ENCODE data around the gene ATRNL1.

The ATRNL1 gene

DNA sequence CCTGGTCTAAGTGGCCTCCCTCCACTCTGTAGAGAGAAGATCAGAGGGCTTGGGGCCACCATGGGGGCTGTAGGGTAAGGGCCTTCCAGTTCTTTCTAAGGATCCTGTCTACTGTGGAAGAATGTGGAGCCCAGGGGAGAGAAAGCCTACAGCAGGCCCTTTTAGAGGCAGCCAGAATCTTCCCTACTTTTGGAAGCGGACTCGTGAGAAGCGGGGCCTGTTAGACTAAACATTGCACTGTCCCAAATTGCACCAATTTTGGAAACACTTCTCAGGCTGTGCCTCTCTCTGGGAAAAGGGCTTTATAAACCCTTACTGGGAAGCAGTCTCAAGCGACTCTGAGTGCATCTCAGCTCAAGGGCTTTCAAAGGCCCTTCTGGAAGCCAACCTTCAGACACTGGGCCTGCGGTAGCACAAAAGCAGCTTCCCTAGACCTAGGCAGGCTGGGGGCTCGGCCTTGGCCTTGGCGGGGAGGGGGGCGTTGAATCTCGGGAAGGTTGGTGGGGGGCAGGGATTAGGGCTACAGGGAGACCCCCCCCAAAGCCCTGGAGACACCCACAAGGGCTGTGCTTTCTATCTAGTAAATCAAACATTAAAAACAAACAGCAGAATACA lies 881.8 kb downstream of the ATRNL1 start:
- no peaks in the 10 kb centered on the region for H3K9me3 ChIP-seq (ENCODE audit: control insufficient read depth, low read length)
- H3K27ac ChIP-seq (ENCODE audit: insufficient read depth, low read depth, low read length, poor library complexity, severe bottlenecking), result no peak overlapping the region
- no peak overlapping the region for H3K4me3 ChIP-seq (ENCODE audit: insufficient read depth, low read depth, low read length)
- WGBS, 2 experiments, result 67 to 68% methylated on average over 9 of the region's 9 CpGs
- H3K27me3 ChIP-seq (ENCODE audit: control insufficient read depth, insufficient read depth, low read length, poor library complexity, severe bottlenecking), result no peaks in the 10 kb centered on the region
- H3K36me3 ChIP-seq (ENCODE audit: control insufficient read depth, insufficient read depth, low read length), result no peaks in the 10 kb centered on the region
- no peaks in the 10 kb centered on the region for H3K4me1 ChIP-seq (ENCODE audit: control insufficient read depth, insufficient read depth, low read length)

DNA sequence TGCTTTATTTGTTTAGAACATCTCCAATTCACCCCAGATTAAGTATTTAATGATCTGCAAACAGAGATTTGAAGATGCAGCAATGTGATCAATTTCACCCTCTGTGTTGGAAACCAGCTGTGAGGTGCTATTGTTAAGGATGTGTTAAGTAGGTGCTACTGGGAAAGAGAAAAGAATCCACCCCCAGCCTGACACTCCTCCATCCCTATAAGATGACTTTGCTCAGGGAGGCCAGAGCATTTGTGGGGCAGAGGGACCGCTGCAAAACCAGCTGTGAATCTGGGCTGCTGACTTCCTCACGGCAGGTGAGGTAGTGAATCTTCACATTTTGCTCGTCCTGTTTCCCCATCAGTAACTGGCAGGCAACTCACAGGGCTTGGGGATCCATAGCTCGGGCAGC lies 882.3 kb downstream of the ATRNL1 start:
- Histone ChIP-seq H3K27ac (ENCODE audit: insufficient read depth, low read depth, low read length, poor library complexity, severe bottlenecking) (no peak overlapping the region), H3K36me3 (ENCODE audit: control insufficient read depth, insufficient read depth, low read length) (no peaks in the 10 kb centered on the region), H3K27me3 (ENCODE audit: control insufficient read depth, insufficient read depth, low read length, poor library complexity, severe bottlenecking) (no peaks in the 10 kb centered on the region), H3K4me3 (ENCODE audit: insufficient read depth, low read depth, low read length) (no peak overlapping the region), H3K9me3 (ENCODE audit: control insufficient read depth, low read length) (no peaks in the 10 kb centered on the region), H3K4me1 (ENCODE audit: control insufficient read depth, insufficient read depth, low read length) (no peaks in the 10 kb centered on the region)
- 30 to 37% methylated on average over 4 of the region's 4 CpGs for WGBS, 2 experiments

- no peaks in the 10 kb centered on the region for H3K4me1 ChIP-seq (ENCODE audit: control insufficient read depth, insufficient read depth, low read length)
- no peaks in the 10 kb centered on the region for H3K27me3 ChIP-seq (ENCODE audit: control insufficient read depth, insufficient read depth, low read length, poor library complexity, severe bottlenecking)
- H3K27ac ChIP-seq (ENCODE audit: insufficient read depth, low read depth, low read length, poor library complexity, severe bottlenecking), result no peak overlapping the region
- 80 to 85% methylated on average over 5 of the region's 5 CpGs for WGBS, 2 experiments
- no peaks in the 10 kb centered on the region for H3K9me3 ChIP-seq (ENCODE audit: control insufficient read depth, low read length)
- no peak overlapping the region for H3K4me3 ChIP-seq (ENCODE audit: insufficient read depth, low read depth, low read length)
- H3K36me3 ChIP-seq (ENCODE audit: control insufficient read depth, insufficient read depth, low read length), result no peaks in the 10 kb centered on the region
Measured at GRCh38 chr10:115976342-115976741, 883.2 kb downstream of the ATRNL1 start.

DNA sequence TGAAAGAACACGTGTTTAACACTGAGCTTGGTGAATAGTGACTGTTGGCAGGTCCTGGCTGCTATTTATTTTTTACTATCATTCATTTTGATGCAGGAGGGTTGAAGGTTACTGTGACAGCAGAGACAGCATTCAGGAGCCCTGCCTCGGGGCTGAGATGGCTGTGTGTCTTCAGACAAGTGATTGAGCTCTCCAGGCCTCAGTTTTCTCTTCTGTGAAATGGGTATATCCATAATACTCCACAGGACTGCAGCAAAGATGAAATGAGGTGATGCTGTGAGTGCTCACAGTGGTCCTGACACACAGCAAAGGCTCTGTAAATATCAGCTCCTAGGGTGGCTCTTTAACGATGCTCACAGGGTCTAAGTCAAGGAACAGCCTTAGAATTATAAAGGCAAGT lies 884.7 kb downstream of the ATRNL1 start:
- WGBS, 2 experiments, result 86 to 98% methylated on average over 3 of the region's 3 CpGs
- no peak overlapping the region for H3K4me3 ChIP-seq (ENCODE audit: insufficient read depth, low read depth, low read length)
- H3K9me3 ChIP-seq (ENCODE audit: control insufficient read depth, low read length), result no peaks in the 10 kb centered on the region
- H3K4me1 ChIP-seq (ENCODE audit: control insufficient read depth, insufficient read depth, low read length), result no peaks in the 10 kb centered on the region
- H3K36me3 ChIP-seq (ENCODE audit: control insufficient read depth, insufficient read depth, low read length), result no peaks in the 10 kb centered on the region
- H3K27me3 ChIP-seq (ENCODE audit: control insufficient read depth, insufficient read depth, low read length, poor library complexity, severe bottlenecking), result no peaks in the 10 kb centered on the region
- no peak overlapping the region for H3K27ac ChIP-seq (ENCODE audit: insufficient read depth, low read depth, low read length, poor library complexity, severe bottlenecking)

DNA sequence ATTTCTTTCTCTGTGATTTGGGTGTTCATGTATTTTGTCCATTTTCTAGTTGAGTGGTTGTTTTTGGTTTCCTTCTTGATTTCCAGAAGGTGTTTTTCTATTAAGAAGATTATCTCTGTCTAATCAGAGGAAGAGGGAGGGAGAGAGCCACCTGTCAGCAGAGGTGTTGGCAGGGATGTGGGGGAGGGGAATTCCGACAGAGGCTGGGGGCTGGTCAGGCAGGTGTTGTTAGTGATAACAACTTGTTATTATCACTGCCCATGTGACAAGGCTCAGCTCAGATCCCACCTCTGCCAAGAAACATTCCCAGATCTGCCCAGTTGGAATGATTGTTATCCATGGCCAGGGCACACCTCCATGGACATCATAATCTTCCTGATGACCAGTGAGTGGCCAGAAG lies 886.4 kb downstream of the ATRNL1 start:
- WGBS, 2 experiments, result 92 to 94% methylated on average over 1 of the region's 1 CpG
- Histone ChIP-seq H3K27me3 (ENCODE audit: control insufficient read depth, insufficient read depth, low read length, poor library complexity, severe bottlenecking) (no peaks in the 10 kb centered on the region), H3K4me3 (ENCODE audit: insufficient read depth, low read depth, low read length) (no peak overlapping the region)

GRCh38 chr10:115980470-115980869 lies 887.3 kb downstream of the ATRNL1 start:
- no peak overlapping the region for H3K27ac ChIP-seq (ENCODE audit: insufficient read depth, low read depth, low read length, poor library complexity, severe bottlenecking)
- no peaks in the 10 kb centered on the region for H3K9me3 ChIP-seq (ENCODE audit: control insufficient read depth, low read length)
- no peaks in the 10 kb centered on the region for H3K36me3 ChIP-seq (ENCODE audit: control insufficient read depth, insufficient read depth, low read length)
- H3K4me3 ChIP-seq (ENCODE audit: insufficient read depth, low read depth, low read length), result no peak overlapping the region
- H3K27me3 ChIP-seq (ENCODE audit: control insufficient read depth, insufficient read depth, low read length, poor library complexity, severe bottlenecking), result no peaks in the 10 kb centered on the region
- WGBS, 2 experiments, result 90 to 91% methylated on average over 2 of the region's 2 CpGs
- H3K4me1 ChIP-seq (ENCODE audit: control insufficient read depth, insufficient read depth, low read length), result no peaks in the 10 kb centered on the region

More for the DNA sequence above, 886.4 kb downstream of the ATRNL1 start:
- H3K9me3 ChIP-seq (ENCODE audit: control insufficient read depth, low read length), result no peaks in the 10 kb centered on the region
- no peaks in the 10 kb centered on the region for H3K36me3 ChIP-seq (ENCODE audit: control insufficient read depth, insufficient read depth, low read length)
- no peaks in the 10 kb centered on the region for H3K4me1 ChIP-seq (ENCODE audit: control insufficient read depth, insufficient read depth, low read length)
- H3K27ac ChIP-seq (ENCODE audit: insufficient read depth, low read depth, low read length, poor library complexity, severe bottlenecking), result no peak overlapping the region

DNA sequence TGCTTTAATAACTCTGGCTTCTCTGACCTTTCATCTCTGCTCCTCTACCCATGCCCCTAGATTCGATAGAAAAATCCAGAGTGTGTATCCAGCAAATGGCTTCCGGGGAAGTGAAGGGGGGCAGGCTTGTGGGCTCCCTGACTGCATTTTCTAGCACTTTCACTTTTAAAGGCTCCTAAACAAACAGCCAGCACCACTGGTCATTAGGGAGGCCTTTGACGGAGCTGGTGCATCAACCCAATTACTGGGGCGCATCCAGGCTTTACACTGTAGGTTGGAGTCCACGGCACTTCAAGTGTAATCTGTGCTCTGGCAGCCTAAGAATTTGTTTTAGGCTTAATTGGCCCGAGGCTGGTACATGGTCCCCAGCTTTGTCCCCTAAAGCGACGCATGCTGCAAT lies 887.9 kb downstream of the ATRNL1 start:
- Histone ChIP-seq H3K4me1 (ENCODE audit: control insufficient read depth, insufficient read depth, low read length) (no peaks in the 10 kb centered on the region), H3K4me3 (ENCODE audit: insufficient read depth, low read depth, low read length) (no peak overlapping the region), H3K27ac (ENCODE audit: insufficient read depth, low read depth, low read length, poor library complexity, severe bottlenecking) (no peak overlapping the region), H3K36me3 (ENCODE audit: control insufficient read depth, insufficient read depth, low read length) (no peaks in the 10 kb centered on the region), H3K9me3 (ENCODE audit: control insufficient read depth, low read length) (no peaks in the 10 kb centered on the region), H3K27me3 (ENCODE audit: control insufficient read depth, insufficient read depth, low read length, poor library complexity, severe bottlenecking) (no peaks in the 10 kb centered on the region)
- WGBS, 2 experiments, result 87 to 91% methylated on average over 8 of the region's 8 CpGs

DNA sequence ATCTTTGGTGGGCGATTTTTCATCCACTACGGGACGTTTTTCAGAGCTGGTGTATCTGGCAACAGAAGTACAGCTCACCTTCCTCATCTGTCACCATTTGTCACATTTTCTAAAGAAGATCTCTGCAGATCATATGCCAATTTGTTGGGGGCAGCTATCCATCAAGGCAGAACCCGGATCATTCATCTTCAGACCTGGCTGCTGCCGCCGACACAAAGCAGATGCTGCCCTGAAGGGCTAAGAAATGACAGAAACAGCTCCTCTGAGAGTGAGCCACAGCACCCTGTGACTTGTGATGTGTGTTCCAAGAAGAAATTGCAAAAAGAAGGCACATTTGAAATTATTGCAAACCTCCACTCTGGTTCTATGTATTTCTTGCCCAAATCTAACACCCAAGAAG lies 888.9 kb downstream of the ATRNL1 start:
- H3K4me3 ChIP-seq (ENCODE audit: insufficient read depth, low read depth, low read length), result no peak overlapping the region
- H3K4me1 ChIP-seq (ENCODE audit: control insufficient read depth, insufficient read depth, low read length), result no peaks in the 10 kb centered on the region
- no peak overlapping the region for H3K27ac ChIP-seq (ENCODE audit: insufficient read depth, low read depth, low read length, poor library complexity, severe bottlenecking)
- no peaks in the 10 kb centered on the region for H3K9me3 ChIP-seq (ENCODE audit: control insufficient read depth, low read length)
- no peaks in the 10 kb centered on the region for H3K27me3 ChIP-seq (ENCODE audit: control insufficient read depth, insufficient read depth, low read length, poor library complexity, severe bottlenecking)
- H3K36me3 ChIP-seq (ENCODE audit: control insufficient read depth, insufficient read depth, low read length), result no peaks in the 10 kb centered on the region
- WGBS, 2 experiments, result 93 to 95% methylated on average over 6 of the region's 6 CpGs

DNA sequence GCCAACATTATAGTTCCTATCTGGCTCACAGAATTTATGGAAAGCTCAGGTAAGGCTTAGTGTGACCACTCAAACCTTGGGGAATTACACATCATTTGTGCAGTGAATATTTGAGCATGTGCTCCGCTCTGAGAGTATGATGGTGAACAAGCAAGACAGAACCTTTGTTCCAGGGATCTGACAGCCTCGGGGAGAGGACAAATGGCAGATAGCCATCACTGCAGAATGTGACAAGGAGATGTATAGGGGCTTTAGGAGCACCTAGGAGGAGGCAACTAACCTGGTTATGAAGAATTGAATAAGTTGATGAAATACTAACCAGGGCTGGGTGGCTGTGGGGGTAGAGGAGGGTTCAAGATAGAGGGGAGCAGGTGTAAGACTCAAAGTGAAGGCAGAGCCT lies 889.4 kb downstream of the ATRNL1 start:
- Histone ChIP-seq H3K27me3 (ENCODE audit: control insufficient read depth, insufficient read depth, low read length, poor library complexity, severe bottlenecking) (no peaks in the 10 kb centered on the region), H3K4me1 (ENCODE audit: control insufficient read depth, insufficient read depth, low read length) (no peaks in the 10 kb centered on the region), H3K36me3 (ENCODE audit: control insufficient read depth, insufficient read depth, low read length) (no peaks in the 10 kb centered on the region), H3K9me3 (ENCODE audit: control insufficient read depth, low read length) (no peaks in the 10 kb centered on the region), H3K4me3 (ENCODE audit: insufficient read depth, low read depth, low read length) (no peak overlapping the region), H3K27ac (ENCODE audit: insufficient read depth, low read depth, low read length, poor library complexity, severe bottlenecking) (no peak overlapping the region)
- 89 to 97% methylated on average over 2 of the region's 2 CpGs for WGBS, 2 experiments

GRCh38 chr10:115985786-115986185 lies 892.6 kb downstream of the ATRNL1 start:
- no peaks in the 10 kb centered on the region for H3K9me3 ChIP-seq (ENCODE audit: control insufficient read depth, low read length)
- H3K27ac ChIP-seq (ENCODE audit: insufficient read depth, low read depth, low read length, poor library complexity, severe bottlenecking), result no peak overlapping the region
- H3K27me3 ChIP-seq (ENCODE audit: control insufficient read depth, insufficient read depth, low read length, poor library complexity, severe bottlenecking), result no peaks in the 10 kb centered on the region
- no peaks in the 10 kb centered on the region for H3K36me3 ChIP-seq (ENCODE audit: control insufficient read depth, insufficient read depth, low read length)
- 80 to 90% methylated on average over 1 of the region's 1 CpG for WGBS, 2 experiments
- no peak overlapping the region for H3K4me3 ChIP-seq (ENCODE audit: insufficient read depth, low read depth, low read length)
- no peaks in the 10 kb centered on the region for H3K4me1 ChIP-seq (ENCODE audit: control insufficient read depth, insufficient read depth, low read length)

- no peak overlapping the region for H3K27ac ChIP-seq (ENCODE audit: insufficient read depth, low read depth, low read length, poor library complexity, severe bottlenecking)
- no peaks in the 10 kb centered on the region for H3K27me3 ChIP-seq (ENCODE audit: control insufficient read depth, insufficient read depth, low read length, poor library complexity, severe bottlenecking)
- WGBS, 2 experiments, result 87 to 93% methylated on average over 3 of the region's 3 CpGs
- H3K9me3 ChIP-seq (ENCODE audit: control insufficient read depth, low read length), result no peaks in the 10 kb centered on the region
- no peak overlapping the region for H3K4me3 ChIP-seq (ENCODE audit: insufficient read depth, low read depth, low read length)
- no peaks in the 10 kb centered on the region for H3K4me1 ChIP-seq (ENCODE audit: control insufficient read depth, insufficient read depth, low read length)
- no peaks in the 10 kb centered on the region for H3K36me3 ChIP-seq (ENCODE audit: control insufficient read depth, insufficient read depth, low read length)
Measured at GRCh38 chr10:115988380-115988779, 895.2 kb downstream of the ATRNL1 start.
